Posterior vena cava (tissue), 2 donors: ENCODE results near the gene RWDD3. TPM values are rescaled to one million over a fixed set of nuclear protein-coding genes. Genes with fewer than 3 reads are reported as not detected.

Source experiments
- DNase-seq: peaks from one replicate; pipeline ENCODE4 v3.0.0-alpha.2; 2020; ENCODE audit warnings: low spot score
- intact Hi-C, 2 donors: fragments of 100-400 bp; cut with DNase I; formaldehyde crosslinking; loops; one replicate each; pipeline versions ENCODE4 v1.14.1 to v1.14.2; 2022 to 2023
- long read RNA-seq, 2 donors: library from polyadenylated mRNA; unstranded; transcript quantifications; one replicate each; pipeline ENCODE4 v2.0.0, GENCODE V29; 2020 to 2021
- total RNA-seq, 2 donors: library from RNA; stranded (reverse); fragmentation: NEBNext Ultra II Directional; extraction: Animal tissue kit (Norgen Biotek cat#: 25700); gene quantifications; one replicate each; pipeline ENCODE4 v1.2.1, GENCODE V29; 2021
- donor health status: DM: yes; HTN: yes; CAD: no.
- donor health status: DM: yes; HTN: yes; CAD: no.

Gene RWDD3, protein sequence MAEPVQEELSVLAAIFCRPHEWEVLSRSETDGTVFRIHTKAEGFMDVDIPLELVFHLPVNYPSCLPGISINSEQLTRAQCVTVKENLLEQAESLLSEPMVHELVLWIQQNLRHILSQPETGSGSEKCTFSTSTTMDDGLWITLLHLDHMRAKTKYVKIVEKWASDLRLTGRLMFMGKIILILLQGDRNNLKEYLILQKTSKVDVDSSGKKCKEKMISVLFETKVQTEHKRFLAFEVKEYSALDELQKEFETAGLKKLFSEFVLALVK
- 10 to 100 TPM; 17.1 to 17.4 TPM for total RNA-seq
- long read RNA-seq, donor 1, partial matches to known transcripts = 0 of 4 reads
- long read RNA-seq, donor 1, other reads (novel, unspliced or antisense) = 2 of 4 reads
- long read RNA-seq, donor 2, transcript RWDD3-202 (4 exons, 1,235 nt) = major isoform, 9 of 16 reads
- long read RNA-seq, donor 2, partial matches to known transcripts = 0 of 16 reads
- long read RNA-seq, donor 2, other reads (novel, unspliced or antisense) = 5 of 16 reads

DNA sequence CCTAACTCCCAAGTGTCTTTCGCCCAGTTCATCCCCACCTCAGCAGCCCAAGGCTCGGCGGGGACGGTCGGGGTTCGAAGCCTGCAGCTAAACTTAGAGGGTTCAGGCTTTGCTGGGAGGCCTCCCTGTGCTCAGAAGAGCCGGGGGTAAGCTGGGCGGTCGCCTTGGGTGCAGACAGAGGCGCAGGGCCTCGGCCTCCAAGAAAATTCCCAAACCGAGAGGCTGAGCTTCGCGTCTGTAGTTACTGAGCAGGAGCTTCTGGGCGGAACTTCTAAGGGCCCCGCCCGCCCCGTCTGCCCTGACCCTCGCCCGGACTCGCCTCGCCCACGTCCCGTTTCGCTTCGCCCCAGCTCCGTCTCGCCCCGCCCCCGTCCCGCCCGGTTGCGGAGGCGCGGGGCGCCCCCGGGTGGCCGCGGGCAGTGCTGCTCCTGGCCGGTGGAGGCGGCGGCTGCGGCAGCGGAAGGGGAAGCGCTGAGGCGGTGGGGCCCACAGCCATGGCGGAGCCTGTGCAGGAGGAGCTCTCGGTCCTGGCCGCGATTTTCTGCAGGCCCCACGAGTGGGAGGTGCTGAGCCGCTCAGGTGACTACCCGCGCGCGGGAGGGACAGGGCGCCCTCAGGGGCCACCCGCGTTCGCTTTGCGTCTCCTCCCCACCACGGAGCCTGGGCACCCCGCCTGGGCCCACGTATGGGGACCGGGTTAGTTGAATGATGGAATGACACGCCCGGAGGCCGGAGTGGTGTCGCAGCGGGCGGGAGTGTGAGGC lies at the start of gene RWDD3:
RWDD3 (plus strand) TSS at position 474 of the 764 bp plus-strand sequence; CDS start at position 495, 21 bp downstream.
- intact Hi-C loops = loop anchor here (1.0 to 10.0 kb wide), 3 partner anchors 36 to 149 kb away; partner anchors contain the start of gene TLCD4 (in 1 of the 2)
- DNase-seq = peak; percentile 98

- intact Hi-C loops = no loop called here
- DNase-seq = no peak
Measured at GRCh38 chr1:95186149-95186548, 47.9 kb upstream of the RWDD3 start.

DNA sequence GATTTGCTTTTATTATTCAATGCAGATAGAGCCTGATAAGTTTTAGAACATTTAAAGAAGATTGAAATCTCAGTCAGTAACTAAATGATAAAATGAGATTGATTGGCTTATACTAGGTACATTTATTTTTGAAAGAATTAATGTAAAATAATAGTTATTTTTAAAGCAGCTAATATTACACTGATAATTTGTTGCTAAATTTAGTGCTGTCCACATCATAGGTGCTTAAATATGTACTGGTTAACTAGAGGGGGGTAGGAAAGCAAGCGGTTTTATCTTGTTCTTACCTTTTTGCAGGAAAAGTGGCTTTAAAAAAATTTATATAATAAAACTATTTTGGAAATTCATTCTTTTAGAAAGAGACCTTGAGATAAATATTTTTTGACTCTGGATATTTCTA lies 40.4 kb upstream of the RWDD3 start:
- no peak for DNase-seq
- intact Hi-C loops = no loop called here

DNA sequence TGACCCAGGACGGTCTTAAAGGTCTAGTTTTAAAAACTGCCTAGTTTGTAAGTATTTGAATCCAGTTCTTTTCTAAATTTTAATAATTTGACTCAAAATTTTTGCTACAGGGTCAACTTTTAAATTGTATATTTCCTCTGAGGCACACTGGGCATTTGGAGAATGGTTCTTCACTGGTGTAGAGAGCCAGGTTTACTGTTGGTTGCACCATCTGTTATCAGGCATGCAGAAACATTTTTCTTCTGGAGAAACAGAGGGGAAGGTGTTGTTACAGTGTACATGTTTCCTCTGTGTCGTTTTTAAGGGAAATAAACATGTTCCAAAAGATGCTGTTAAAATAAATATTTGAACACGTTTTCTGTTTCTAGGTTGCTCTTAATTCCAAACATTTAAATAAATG lies 39.0 kb upstream of the RWDD3 start:
- intact Hi-C loops = no loop called here
- no peak for DNase-seq

DNA sequence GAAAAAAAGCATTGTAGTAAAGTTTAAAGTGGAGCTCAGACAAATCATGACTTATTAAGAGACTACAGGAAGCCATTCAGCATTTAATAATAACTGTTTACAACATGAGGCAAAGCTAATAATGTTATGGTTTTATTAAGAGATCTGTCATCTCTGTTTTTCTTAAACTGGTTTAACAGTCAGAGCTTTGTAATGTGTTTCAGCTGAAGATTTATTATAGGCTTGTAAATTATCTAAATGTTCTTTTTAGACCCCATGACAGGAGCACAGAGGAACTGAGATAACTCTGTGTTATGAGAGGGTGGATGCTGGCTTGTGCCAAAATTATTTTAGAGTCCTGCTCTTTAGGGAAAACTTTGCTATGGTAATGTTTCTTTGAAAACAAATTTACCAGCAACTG lies 38.0 kb upstream of the RWDD3 start:
- intact Hi-C loops = no loop called here
- DNase-seq = no peak

DNA sequence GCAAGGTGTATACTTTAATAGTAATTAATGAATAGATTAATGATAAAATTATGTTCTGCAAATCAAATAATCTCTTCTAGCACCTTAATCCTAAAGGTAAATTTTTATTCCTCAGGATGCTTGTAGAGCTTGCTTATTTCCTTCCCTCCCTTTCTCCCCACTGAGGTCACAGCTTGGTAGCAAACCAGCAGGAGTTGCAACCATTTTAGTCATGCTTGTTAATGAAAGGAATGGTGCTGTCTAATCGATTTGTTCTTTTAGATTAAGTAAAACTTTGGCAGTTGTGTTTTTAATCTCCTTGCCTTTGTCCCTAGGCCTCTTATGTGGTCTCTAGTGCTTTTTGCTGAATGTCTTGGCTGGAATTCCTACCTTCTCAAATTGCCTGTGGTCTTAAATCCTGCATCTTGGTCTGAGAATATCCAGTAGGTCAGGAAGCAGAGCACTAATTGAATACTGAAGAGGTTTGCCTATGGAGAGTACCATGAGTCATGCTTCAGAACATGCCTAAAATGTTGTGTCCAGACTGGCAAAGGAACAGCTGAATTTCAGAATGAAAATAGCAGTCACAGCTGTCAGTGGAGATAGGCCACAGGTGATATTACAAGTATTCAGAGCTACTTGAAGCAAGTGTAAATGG lies 36.3 kb upstream of the RWDD3 start:
- intact Hi-C loops = loop anchor here in 1 of 2 donors (1.0 kb wide), 1 partner anchor 37 kb away; the partner anchor contains the start of gene RWDD3
- no peak for DNase-seq

GRCh38 chr1:95201905-95202304 lies 32.1 kb upstream of the RWDD3 start:
- intact Hi-C loops = no loop called here
- no peak for DNase-seq

GRCh38 chr1:95203908-95204437 lies 30.0 kb upstream of the RWDD3 start:
- intact Hi-C loops = no loop called here
- no peak for DNase-seq

DNA sequence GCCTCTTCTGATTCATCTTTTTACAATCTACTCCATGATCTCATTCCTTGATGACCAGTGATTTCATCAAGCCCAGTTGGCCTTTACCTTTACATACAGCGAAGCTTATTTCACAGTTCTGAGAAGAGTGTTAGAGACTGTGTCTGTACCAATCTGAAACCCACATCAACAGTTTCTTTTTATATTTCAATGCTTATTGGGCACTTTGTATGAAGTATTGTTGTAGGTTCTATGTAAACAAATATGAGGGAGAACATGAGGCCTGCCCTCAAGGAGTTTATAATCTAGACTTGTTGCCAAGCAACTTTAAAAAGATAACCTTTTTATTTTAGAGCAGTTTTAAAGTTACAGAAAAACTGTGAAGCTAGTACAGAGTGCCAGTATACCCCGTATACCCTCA lies 27.5 kb upstream of the RWDD3 start:
- DNase-seq = no peak
- intact Hi-C loops = no loop called here

GRCh38 chr1:95207223-95207935 lies 26.6 kb upstream of the RWDD3 start:
- no peak for DNase-seq
- intact Hi-C loops = no loop called here

GRCh38 chr1:95208876-95209275 lies 25.1 kb upstream of the RWDD3 start:
- DNase-seq = no peak
- intact Hi-C loops = no loop called here

GRCh38 chr1:95209291-95209690 lies 24.7 kb upstream of the RWDD3 start:
- no peak for DNase-seq

DNA sequence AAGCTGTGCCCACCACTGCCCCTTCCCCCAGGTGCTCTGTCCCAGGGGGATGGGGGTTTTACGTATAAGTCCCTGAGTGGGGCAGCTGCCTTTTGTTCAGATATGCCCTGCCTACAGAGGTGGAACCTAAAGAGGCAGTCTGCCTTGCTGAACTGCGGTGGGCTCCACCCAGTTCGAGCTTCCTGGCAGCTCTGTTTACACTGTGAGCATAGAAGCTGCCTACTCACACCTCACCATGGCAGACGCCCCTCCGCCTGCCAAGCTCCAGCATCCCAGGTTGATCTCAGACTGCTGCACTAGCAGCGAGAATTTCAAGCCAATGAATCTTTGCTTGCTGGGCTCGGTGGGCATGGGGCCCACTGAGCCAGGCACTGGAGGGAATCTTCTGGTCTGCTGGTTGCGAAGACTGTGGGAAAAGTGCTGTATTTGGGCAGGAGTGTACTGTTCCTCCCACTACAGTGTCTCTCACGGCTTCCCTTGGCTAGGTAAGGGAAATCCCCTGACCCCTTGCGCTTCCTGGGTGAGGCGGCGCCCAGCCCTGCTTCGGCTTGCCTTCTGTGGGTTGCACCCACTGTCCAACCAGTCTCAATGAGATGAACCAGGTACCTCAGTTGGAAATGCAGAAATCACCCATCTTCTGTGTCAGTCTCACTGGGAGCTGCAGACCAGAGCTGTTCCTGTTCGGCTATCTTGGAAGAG lies 17.6 kb upstream of the RWDD3 start:
- no peak for DNase-seq
- intact Hi-C loops = no loop called here

More at GRCh38 chr1:95209291-95209690, 24.7 kb upstream of the RWDD3 start:
- intact Hi-C loops = no loop called here

- intact Hi-C loops = no loop called here
- DNase-seq = no peak
Measured at GRCh38 chr1:95217371-95217770, 16.6 kb upstream of the RWDD3 start.

GRCh38 chr1:95219407-95219806 lies 14.6 kb upstream of the RWDD3 start:
- intact Hi-C loops = no loop called here

DNA sequence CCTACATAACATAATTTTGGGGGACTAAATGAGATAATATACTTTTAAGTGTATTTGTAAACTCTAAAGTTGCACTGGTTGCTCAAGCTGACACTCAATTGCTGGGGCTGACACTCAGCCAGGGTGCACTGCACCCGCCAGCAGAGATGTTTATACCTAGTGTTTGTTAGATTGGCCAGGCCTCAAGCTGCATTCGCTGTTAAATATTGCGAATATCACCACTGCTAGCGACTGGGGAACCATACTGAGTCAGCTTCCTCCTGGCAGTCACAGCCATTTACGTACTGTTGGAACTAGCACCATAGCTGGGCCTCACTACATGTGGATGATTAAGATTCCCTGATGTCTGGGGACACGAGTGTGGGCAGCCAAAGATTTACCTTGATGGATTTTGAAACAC lies 12.7 kb upstream of the RWDD3 start:
- intact Hi-C loops = no loop called here
- no peak for DNase-seq

More at GRCh38 chr1:95219407-95219806, 14.6 kb upstream of the RWDD3 start:
- no peak for DNase-seq

DNA sequence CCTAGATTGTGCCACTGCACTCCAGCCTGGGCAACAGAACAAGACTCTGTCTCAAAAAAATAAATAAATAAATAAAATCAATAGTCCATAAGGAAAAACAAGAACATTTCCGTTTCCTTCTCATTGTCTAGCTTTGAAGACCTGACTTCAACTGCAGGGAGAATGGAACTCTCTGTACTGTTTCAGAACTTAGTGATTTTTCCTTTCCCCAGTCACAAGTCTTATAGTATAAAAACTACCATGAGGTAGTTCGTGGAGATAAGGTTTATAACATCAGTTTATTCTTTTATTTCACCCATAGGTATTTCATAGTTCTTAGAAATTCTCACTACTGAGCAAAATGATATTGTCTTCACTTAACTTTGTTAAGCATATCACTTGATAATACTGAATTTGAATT lies 11.4 kb upstream of the RWDD3 start:
- DNase-seq = no peak
- intact Hi-C loops = no loop called here

GRCh38 chr1:95223110-95223509 lies 10.9 kb upstream of the RWDD3 start:
- intact Hi-C loops = no loop called here
- no peak for DNase-seq
